Measurements from ENCODE around the gene C12orf76. TPM values are rescaled to one million over a fixed set of nuclear protein-coding genes. Genes with fewer than 3 reads are reported as not detected.
A peak's percentile ranks its signal among the peaks of the same experiment; 100 is the strongest.

The C12orf76 gene
- total and polyA plus RNA-seq, 2 experiments from 2014 or later, result 18.5 to 24.6 TPM

GRCh38 chr12:109995686-109996482, 52.4 kb downstream of the C12orf76 start, which contains the start of gene GIT2:
Gene GIT2, minus strand, starts transcription at chr12:109996368. Its CDS starts 144 bp downstream, at chr12:109996224.
- WGBS (ENCODE audit: low lambda C conversion rate, missing lambda C conversion rate), result under 1% methylated on average over 38 of the region's 65 CpGs
- H3K9me2 ChIP-seq (replicated peaks; ENCODE audit: insufficient read depth), result no peaks in the 10 kb centered on the region
- peak within 1 kb of the TSS; percentile 92 for H3K4me2 ChIP-seq
- H3K27me3 ChIP-seq, result no peaks in the 10 kb centered on the region
- H3K4me1 ChIP-seq (ENCODE audit: insufficient read depth), result peaks cover 23% of the 10 kb centered on the region
- peaks cover 8% of the 10 kb centered on the region for H4K20me1 ChIP-seq (ENCODE audit: insufficient read depth, poor library complexity, severe bottlenecking)
- DNase-seq (ENCODE audit: low spot score), result peak; percentile 96
- no peaks in the 10 kb centered on the region for H3K9me3 ChIP-seq (ENCODE audit: low read depth)
- peak within 1 kb of the TSS; percentile 59 for H2AFZ ChIP-seq
- peak within 1 kb of the TSS; percentile 82 for H3K4me3 ChIP-seq
- TF ChIP-seq EZH2phosphoT487 (IDR thresholded peaks at IDR 0.05; ENCODE audit: low read depth, severe bottlenecking, unreplicated experiment), result no peak
- no peak for TF ChIP-seq CTCF (IDR thresholded peaks at IDR 0.05; ENCODE audit: poor library complexity)
- TF ChIP-seq EZH2 (IDR thresholded peaks at IDR 0.05; ENCODE audit: borderline replicate concordance), result no peak
- peak within 1 kb of the TSS; percentile 46 for H3K27ac ChIP-seq
- H3K36me3 ChIP-seq (replicated peaks; ENCODE audit: insufficient read depth, low read depth), result no peaks in the 10 kb centered on the region
- H3K79me2 ChIP-seq, result peaks cover 55% of the 10 kb centered on the region

GRCh38 chr12:109995361-109995685, 53.0 kb downstream of the C12orf76 start:
- DNase-seq (ENCODE audit: low spot score), result no peak
- WGBS (ENCODE audit: low lambda C conversion rate, missing lambda C conversion rate), result 19% methylated on average over 6 of the region's 6 CpGs
- Histone ChIP-seq H3K36me3 (replicated peaks; ENCODE audit: insufficient read depth, low read depth) (no peaks in the 10 kb centered on the region), H3K4me1 (ENCODE audit: insufficient read depth) (peaks cover 21% of the 10 kb centered on the region), H3K4me3 (peak overlapping the region; percentile 82), H3K27me3 (no peaks in the 10 kb centered on the region), H3K79me2 (peaks cover 51% of the 10 kb centered on the region), H3K27ac (peak overlapping the region; percentile 46), H3K9me2 (replicated peaks; ENCODE audit: insufficient read depth) (no peaks in the 10 kb centered on the region), H3K4me2 (peak overlapping the region; percentile 92), H3K9me3 (ENCODE audit: low read depth) (no peaks in the 10 kb centered on the region), H2AFZ (peak overlapping the region; percentile 59), H4K20me1 (ENCODE audit: insufficient read depth, poor library complexity, severe bottlenecking) (peaks cover 8% of the 10 kb centered on the region)
- TF ChIP-seq CTCF (IDR thresholded peaks at IDR 0.05; ENCODE audit: poor library complexity) (no peak), EZH2phosphoT487 (IDR thresholded peaks at IDR 0.05; ENCODE audit: low read depth, severe bottlenecking, unreplicated experiment) (no peak)

DNA sequence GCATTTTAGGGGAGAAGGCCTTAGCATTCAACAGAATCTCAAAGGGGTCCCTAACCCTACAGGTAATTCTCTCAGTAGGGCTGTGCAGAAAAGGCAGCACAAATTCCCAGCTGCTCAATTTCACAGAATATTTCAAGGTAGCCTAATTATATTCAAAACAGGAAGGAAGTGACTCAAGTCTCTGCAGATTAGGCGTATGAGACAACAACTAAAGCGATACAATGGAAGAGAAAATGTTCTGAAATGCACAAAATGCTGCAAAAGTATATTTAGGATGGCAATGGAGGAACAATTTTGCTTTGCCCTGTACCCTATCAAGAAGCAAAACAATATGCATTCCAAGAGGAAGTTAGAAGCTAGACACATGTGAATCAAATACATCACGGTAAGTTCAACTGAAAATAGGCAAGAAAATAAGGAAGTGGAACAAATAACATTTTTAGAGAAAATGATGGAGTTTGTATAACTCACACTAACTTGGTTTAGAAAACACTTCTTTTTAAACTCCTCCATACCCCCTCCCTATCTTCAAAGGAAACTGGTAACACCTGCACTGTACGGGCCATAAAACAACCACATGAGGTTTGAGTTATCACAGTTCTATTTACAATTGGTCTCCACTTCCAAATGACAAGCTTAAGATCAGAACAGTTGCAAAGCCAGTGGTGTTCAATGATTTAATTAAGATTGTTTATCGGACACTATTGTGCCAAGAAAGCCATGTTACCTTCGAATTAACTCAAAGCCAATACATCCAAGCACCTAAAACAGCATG, 53.7 kb downstream of the C12orf76 start:
- Histone ChIP-seq H3K4me1 (ENCODE audit: insufficient read depth) (peaks cover 24% of the 10 kb centered on the region), H3K9me3 (ENCODE audit: low read depth) (no peaks in the 10 kb centered on the region), H3K9me2 (replicated peaks; ENCODE audit: insufficient read depth) (no peaks in the 10 kb centered on the region), H3K36me3 (replicated peaks; ENCODE audit: insufficient read depth, low read depth) (no peaks in the 10 kb centered on the region), H2AFZ (no peak overlapping the region), H4K20me1 (ENCODE audit: insufficient read depth, poor library complexity, severe bottlenecking) (peaks cover 8% of the 10 kb centered on the region), H3K27ac (no peak overlapping the region), H3K4me3 (peak overlapping the region; percentile 82), H3K4me2 (peak overlapping the region; percentile 92), H3K27me3 (no peaks in the 10 kb centered on the region), H3K79me2 (peaks cover 44% of the 10 kb centered on the region)
- TF ChIP-seq EZH2phosphoT487 (IDR thresholded peaks at IDR 0.05; ENCODE audit: low read depth, severe bottlenecking, unreplicated experiment), result no peak
- no peak for TF ChIP-seq EZH2 (IDR thresholded peaks at IDR 0.05; ENCODE audit: borderline replicate concordance)
- TF ChIP-seq CTCF (IDR thresholded peaks at IDR 0.05; ENCODE audit: poor library complexity), result no peak
- WGBS (ENCODE audit: low lambda C conversion rate, missing lambda C conversion rate), result 70% methylated on average over 6 of the region's 6 CpGs
- no peak for DNase-seq (ENCODE audit: low spot score)

All from hepatocyte (in vitro differentiated cells).